NCI-H345 treated with DMSO at 0.1 percent for 48 hours (cell line): ENCODE results near the gene GNAT1.
"Not testable (repeated sequence)": the region's sequence is repeated elsewhere in the genome, so short reads cannot be mapped to it uniquely, and the experiment has no call there.

Source experiments
- DNase-seq: peaks from one replicate; lab custom pipeline; 2025; ENCODE audit not compliant: unreplicated experiment; lab: John Stamatoyannopoulos, UW

GNAT1 gene

DNA sequence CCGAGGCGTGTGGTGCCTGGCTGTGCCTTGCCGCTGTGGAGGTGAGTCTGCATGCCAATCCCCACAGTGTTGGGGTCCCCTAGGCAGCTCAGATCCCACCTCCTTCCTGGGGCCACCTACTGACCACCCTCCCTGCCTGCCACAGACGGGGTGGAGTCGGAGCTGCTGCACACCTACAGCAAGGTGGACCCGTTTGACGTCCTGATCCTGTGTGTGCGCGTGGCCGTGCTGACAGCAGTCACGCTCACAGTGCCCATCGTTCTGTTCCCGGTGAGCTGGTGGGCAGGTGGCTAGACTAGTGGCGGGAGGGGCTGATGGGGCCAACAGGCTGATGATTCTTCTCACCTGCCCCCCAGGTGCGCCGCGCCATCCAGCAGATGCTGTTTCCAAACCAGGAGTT, 27.0 kb downstream of the GNAT1 start:
- no peak for DNase-seq

DNA sequence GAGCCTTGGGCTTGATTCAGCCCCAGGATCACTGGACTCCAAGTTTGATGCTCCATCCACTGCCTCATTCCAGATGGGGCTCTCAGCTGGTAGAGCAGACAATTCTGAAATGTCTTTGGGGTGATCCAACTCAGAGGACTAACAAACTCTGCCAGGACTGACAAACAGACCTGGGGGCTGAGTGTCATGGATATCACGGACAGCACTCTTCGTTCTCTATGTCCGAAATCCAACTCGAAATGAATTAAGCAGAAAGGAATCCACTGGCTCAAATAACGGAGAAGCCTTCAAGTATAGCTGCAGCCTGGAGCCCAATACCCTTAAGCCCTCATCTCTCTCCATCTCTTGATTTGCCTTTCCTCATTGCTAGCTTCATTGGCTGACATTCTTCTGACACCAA, 27.9 kb downstream of the GNAT1 start:
- DNase-seq: no peak

DNA sequence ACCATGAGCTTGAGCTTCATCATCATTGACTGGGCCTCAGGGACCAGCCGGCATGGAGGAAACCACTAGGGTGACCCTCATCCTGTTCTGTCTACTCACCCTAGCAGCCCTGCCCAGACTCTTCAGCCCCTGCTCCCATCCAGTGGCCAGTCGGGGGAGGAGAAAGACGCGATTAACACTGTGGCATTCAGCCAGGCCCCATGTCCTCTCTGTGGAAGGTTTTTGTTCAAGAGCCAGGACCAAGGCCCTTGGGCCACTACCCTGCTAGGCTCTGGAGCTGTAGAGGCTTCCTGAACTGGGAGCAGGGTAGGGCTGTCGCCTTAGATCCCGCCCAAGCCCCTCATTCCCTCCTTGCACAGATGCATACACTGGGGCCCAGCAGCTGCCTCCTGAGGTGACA, 28.7 kb downstream of the GNAT1 start:
- DNase-seq: no peak

DNA sequence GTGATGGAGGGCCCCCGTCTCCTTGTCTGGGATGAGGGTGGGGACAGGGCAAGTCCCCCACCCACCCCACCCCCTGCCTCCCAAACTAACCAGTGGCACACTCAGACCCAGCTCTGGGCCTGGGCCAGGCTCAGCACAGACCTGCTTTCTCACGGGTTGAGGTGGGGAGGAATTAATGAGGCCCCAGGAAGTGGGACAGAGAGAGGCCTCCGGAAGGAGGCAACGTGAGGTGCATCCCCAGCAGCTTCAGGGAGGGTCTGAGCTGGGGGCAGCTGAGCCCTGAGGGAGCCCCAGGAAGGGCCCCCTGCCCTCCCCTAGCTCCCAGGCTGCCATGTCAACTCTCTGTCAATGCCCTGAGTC, 29.6 kb downstream of the GNAT1 start:
- no peak for DNase-seq

DNA sequence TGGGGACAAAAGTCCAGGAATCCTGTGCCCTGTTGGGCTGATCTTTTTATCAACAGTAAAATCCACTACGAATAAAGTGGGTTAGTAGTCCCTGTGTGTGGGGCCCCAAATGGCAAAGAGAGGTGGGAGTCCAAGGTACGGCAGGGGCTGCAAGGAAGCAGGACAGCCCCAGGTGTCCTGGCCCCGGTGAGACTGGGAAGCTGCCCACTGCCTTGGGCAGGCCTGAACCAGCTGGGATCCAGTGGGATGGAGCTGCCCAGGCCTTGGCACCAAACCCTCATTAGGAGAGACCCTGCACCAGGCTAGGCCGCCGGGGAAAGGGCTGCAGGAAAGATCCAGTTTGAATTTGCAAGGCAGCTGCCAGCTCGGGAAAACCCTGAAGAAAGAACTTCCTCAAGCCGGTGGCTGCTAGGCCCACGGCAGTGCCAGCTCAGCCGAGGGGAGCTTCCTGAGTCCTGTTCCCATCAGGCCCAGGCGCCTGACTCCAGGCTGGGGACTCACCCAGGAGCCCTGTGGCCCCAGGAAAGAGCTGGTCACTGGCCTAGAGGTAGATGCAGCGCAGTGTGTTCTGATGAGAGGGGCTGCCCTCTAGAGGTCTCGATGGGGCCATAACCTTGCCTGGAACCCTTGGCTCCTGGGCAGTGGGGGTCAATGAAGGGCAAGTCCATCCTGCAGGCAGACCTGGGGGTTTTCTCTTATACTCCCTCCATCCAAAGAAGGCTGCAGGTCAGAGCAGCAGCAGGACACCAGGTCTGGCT, 30.2 kb downstream of the GNAT1 start:
- DNase-seq: no peak

DNA sequence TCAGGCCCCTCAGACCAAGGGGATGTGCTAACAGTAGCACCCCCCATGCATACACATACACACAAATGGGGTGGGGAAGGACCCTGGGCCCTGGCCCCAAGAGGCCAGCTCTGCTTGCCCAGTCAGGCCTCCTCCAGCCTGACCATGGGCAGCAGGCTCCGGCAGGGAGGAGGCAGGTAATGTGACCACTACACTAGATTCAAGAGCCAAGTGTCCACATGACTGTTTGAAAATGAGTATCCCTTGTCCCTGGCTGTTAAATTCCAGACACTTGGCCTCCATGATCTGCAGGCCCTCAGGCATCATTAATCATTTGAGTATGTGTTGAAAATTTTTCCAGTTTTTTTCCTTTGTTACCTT, 30.7 kb downstream of the GNAT1 start:
- DNase-seq: no peak

DNA sequence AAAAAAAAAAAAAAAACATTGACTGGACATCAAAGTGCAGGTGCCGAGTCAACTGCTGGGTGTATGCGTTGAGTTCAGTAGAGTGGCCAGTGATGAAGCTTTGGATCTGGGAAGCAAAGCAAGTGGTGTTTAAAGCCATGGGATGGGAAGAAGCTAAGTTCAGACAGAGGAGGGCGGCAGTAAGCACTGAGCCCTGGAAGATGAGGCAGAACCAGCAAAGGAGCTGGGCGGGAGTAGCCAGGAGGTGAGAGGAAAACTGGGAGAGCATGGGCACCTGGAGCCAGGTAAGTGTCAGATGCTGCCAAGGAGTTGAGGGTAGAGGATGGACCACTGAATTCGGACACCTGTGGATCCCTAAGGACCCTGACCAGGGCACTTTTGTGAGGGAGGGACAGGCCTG, 33.2 kb downstream of the GNAT1 start:
- DNase-seq: no peak

DNA sequence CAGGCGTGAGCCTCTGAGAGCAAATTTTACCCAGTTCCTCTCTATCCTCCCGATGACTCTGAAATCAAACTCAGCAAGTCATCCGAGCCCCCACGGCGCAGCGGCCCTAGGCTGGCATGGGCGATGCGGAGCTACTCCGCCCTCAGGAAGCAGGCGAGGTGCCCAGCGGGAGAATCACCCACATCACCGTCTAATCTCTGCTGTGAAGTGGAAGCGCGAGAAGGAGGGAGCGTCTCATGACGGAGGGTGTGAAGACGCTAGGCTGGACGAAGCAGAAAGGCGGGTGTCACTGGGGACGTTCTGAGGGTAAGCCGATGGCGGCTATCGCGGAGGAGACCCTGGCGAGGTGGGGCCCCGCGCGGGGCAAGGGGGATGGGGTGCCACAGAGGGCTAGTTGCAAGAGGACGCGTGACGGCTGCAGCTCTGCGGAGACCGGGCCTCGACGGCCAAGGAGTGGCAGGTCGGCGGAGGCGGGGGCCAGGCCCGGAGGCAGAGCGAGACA, 35.5 kb downstream of the GNAT1 start:
- peak; percentile 46 for DNase-seq

DNA sequence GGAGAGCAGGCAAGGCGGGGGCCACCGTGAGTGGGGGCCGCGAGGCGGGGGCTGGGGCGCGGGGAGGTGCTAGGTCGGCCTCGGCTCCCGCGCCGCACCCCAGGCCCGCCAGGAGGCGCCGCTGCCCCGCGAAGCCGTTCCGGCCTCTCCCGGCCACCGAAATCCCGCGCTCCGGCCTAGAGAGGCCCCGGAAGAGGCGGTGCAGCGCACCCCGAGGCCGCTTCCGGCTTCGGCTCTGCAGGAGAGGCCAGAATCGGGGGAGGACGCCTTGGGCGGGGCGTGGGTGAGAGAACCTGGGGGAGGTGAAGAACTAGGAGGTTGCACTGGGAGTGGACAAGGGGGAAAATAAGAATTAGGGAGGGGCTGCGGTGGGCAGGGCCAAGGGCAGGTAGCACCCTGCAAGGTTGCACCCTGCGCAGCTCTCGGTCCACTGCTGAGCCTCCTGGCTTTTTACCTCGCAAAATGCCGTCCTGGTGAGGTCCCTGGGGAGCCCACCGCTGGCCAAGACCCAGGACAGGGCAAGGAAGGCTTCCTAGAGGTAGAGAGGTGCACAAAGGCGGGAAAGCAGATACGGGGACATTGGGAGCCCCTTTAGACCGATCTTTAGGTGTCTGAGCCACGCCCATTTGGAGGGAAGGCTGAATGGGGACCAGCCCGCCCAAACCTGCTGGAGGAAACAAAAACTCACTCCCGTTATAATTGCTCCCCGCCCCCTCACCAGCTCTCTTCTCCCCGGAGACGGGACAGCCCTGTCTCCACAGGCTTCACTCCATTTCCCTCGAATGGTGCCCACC, 36.2 kb downstream of the GNAT1 start:
- peak; percentile 70 for DNase-seq

DNA sequence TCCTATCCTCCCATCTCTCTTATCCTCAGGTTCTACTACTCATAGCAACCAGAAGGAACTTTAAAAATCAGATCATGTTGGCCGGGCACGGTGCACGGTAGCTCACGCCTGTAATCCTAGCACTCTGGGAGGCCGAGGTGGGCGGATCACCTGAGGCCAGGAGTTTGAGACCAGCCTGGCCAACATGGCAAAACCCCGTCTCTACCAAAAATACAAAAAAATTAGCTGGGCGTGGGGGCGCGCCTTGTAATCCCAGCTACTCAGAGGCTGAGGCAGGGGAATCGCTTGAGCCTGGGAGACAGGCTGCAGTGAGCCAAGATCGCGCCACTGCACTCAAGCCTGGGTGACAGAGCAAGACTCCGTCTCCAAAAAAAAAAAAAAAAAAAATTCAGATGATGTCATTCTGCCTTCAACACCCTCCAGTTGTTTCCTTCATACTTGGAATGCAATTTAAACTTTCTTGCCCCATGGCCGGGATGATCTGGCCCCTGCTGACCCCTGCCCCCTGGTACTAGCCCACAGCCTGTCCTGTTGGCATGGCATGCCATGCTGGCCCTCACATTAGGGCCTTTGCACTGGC, 36.9 kb downstream of the GNAT1 start:
- DNase-seq: not testable (repeated sequence)

DNA sequence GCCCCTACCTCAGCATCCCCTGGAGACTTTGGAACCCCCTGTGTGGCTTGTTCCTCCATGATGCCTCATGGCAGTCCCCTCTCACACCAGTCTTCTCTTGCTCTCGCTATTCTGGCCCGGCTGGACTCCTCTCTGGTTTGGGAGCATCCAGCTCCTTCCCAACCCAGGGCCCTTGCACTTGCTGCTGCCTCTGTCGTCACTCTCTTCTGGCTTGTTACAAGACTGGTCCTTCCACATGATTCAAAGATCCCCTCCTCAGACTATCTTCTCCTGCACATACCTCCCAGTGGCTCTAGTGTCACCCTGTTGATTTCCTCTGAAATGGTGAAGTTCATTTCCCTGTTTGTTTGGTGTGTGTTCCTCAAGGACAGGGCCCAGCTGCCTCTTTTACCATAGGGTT, 38.1 kb downstream of the GNAT1 start:
- no peak for DNase-seq

DNA sequence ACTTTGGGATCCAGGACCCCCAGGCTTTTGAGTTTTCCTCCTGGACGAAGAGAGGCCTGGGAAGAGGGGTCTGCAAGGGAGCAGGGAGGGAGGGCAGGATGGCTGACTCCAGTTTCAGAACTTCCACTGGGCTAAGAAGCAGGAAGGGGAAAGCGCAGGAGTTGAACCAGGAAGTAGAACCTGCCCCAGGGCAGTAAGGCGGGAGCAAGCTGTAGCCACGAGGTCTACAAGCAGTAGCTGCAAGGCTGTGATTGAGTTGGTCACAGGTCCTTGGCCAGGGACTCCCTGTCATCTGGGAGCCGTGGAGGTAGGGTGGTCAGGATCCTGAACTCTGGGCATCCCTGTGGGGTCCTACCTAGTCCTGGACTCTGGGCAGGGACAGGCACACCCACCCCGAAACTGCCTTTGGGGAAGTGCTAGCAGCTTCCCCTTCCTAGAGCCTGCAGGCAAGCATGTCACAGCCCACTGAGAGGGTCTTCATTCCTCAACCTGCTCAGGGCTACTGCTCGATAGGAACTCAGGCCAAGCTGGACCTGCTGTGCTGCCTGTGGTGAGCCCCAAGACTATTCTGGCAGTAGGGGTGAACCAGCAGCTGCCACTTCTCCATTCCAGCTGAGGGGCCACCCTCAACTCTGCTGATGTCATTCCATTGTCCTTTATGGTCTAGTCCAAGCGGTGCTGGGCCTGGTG, 38.8 kb downstream of the GNAT1 start:
- no peak for DNase-seq

DNA sequence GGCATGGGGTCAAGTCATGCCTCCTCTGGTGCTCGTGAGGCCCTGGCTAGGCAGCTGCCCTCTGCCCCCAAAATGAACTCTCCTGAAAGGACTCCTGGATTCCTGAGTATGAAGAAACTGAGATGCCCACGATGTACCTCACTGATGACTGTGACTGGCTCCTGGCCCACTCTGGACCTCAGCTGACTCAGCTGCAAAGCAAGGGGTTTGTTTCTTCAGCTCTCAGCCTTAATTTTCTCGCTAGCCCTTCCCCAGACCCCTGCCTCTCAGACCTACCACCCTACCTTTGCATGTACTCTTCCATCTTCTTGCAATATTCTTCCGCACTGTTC, 39.4 kb downstream of the GNAT1 start:
- DNase-seq: no peak

DNA sequence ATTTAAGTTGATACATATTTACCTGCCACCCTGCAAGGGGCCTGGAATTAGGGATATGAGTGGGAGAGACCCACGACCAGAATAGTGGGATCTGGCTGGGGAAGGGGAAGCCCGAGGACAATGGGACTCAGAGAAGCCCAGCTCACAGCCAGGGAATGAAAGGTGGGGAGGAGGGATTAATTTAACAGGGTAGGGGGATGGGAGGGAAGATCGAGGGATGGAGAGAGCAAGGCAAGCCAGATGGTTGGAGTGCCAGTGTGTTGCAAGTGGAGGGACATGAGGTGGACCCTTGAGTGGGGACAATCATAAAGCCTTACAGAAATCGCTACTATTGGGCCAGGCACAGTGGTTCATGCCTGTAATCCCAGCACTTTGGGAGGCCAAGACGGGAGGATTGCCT, 40.2 kb downstream of the GNAT1 start:
- no peak for DNase-seq

DNA sequence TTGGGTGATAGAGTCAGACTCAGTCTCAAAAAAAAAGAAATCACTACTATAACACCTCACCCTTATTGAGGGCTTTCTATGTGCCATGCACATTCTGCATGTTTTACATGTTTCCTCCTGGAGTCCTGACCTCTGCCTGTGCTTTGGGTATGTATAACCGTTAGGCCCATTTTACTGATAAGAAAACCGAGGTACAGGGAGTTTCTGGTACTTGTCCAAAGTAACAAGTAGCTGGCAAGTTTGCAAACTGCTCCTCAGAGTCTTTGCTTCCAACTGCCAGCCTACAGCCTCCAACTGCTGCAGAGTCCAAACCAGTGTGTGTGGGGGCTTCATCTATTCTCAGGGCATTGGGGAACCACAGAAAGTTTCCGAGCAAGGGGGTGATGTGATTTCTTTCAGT, 40.9 kb downstream of the GNAT1 start:
- DNase-seq: no peak

DNA sequence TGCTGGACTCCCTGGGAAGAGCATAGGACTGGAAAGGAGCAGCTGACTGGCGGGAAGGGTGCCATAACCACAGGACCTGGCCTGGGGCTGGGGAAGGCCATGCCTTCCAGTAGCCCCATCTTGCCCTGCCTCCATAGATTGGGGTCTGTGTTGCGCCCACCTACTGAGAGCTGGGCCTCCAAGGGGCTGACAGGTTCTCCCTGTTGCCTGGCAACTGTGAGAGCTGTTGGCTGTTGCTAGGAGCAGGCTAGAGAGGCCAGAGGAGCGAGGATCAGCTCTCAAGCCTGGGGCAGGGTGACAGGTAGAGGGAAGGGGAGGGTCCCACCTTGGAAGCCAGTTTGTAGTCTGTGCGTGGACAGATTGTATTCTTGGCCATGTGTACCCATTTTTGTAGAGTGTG, 41.8 kb downstream of the GNAT1 start:
- no peak for DNase-seq

DNA sequence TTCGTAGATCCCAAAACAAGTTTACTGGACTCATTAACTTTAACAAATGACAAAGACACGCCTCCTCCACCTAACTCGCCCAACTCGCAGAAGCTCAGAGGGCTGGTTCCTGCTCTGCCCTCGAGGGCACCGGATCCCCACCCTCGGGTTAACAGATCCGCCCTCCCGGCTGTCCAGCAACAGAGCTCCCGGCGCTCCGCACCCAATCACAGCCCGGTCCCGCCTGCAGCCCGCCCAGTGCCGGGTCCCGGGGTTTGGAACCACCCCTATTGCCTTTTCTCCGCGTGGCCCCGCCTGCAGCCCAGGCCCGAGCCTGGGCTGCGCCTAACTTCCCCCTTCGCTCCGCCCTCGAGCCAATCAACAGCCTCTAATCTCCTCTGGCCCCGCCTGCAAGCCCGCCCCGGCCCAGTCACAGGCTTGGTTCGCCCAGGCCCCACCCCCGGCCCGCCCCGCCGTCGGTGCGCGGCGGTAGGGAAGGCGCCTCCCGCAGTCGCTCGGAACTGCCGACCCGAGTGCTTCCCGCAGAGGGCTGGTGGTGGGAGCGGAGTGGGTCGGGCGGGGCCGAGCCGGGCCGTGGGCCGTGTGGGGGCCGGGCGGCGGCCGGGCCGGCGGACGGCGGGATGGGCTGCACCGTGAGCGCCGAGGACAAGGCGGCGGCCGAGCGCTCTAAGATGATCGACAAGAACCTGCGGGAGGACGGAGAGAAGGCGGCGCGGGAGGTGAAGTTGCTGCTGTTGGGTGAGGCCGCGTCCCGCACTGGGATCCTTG, 44.5 kb downstream of the GNAT1 start, which contains the start of gene GNAI2:
Gene GNAI2 (plus strand): TSS at position 489 of the 768 bp plus-strand sequence. CDS start 132 bp downstream, at position 621.
- peak; percentile 85 for DNase-seq

DNA sequence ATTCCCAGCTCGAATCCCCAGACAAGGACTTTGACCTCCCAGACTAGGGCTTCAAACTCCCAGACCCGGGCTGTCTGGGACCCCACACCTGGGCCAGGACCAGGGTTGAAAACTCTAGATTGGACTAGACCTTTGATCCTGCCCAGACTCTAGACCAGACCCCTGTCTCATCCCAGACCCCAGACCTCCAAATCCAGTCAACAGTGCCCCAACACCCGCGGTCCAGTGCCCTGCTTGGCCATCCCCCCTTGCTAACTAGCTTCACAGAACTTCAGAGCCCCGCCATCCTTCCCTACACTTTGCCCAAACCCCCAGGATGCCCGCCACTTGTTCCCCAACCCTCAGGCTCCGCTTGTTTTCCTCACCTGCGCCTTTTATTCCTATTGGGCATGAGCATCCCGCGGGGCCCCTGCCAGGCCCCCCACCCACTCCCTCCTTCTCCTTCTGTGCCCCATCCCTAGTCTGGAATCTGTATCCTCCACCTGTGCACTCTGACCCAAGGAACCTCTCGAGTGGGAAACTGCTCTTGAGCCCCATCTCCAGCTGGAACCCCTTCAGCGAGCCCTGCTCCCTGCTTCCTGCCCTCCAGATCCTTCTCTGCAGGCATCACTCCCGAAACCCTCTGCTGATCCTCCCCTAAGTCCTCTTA, 45.2 kb downstream of the GNAT1 start:
- DNase-seq: no peak

DNA sequence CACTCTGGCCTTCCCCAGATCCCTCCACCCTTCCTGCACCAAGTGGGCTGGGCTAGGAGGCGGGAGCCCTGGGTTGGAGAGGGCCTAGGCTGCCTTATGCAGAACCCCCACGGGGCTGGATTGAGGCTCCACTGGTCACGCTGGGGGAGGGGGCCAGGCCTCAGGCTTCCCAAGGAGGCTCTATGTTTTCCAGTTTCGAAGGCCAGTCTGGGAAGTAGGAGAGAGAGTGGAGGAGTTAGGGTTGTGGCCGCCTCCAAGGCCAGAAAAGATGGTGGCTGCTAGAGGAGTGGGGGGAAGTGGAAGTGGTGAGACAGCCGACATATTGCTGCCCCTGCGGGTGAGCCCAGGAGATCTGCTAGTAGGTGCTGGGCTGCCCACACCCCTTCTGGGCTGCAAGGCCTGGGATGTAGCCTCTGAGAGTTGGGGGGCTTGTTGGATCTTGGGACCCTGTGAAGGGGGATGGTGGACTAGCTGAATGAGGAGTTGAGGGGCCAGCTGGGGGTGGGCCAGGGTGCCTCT, 45.8 kb downstream of the GNAT1 start:
- no peak for DNase-seq
